Pancreas (tissue), 10 donors: Measurements from ENCODE around the gene DNAH12. TPM values are rescaled to one million over a fixed set of nuclear protein-coding genes. Genes with fewer than 3 reads are reported as not detected.

Source experiments
- ATAC-seq, 4 donors: fragments of 200-7000 bp; cut with Tn5 transposase; one replicate each; pipeline versions ENCODE4 v1.8.0 to v1.9.1; 2020; ENCODE audit warnings: mild to moderate bottlenecking in 4 of 4, moderate library complexity in 4 of 4
- DNase-seq, 6 donors: peaks; one replicate each; pipeline ENCODE4 v3.0.0-alpha.2; 2020
- FAIRE-seq: peaks from 2 replicates; lab custom pipeline; 2012; peaks lifted over from hg19 to GRCh38; lab: Jason Lieb, UNC
- H3K27ac ChIP-seq, 4 donors: fragments of 200-600 bp; sonication (generic); 1 replicate in 3 of 4; 2 replicates in 1 of 4; pipeline versions ENCODE4 v1.5.0 to v1.8.0; 2020
- H3K27me3 ChIP-seq, 4 donors: fragments of 200-600 bp; one replicate each; pipeline ENCODE4 v1.8.0; 2021
- H3K36me3 ChIP-seq, 3 donors: fragments of 200-600 bp; sonication (generic) in 1 of 3; one replicate each; pipeline versions ENCODE4 v1.5.0 to v1.8.0; 2020 to 2021
- H3K4me1 ChIP-seq, 3 donors: fragments of 200-600 bp; one replicate each; pipeline ENCODE4 v1.8.0; 2021
- H3K4me3 ChIP-seq, 4 donors: fragments of 200-600 bp; sonication (generic) in 2 of 4; one replicate each; pipeline versions ENCODE4 v1.5.0 to v1.8.0; 2020 to 2021
- H3K9me3 ChIP-seq, 4 donors: fragments of 200-600 bp; one replicate each; pipeline ENCODE4 v1.8.0; 2021
- WGBS, 2 donors: extraction: QIAGEN DNeasy Blood & Tissue Kit; methylation state at CpG; one replicate each; pipeline ENCODE4 v1.1.7; 2013; 5-methylcytosine and 5-hydroxymethylcytosine counted together
- intact Hi-C, 3 donors: fragments of 100-400 bp; cut with DNase I; formaldehyde crosslinking; loops; one replicate each; pipeline versions ENCODE4 v1.11.1 to v1.14.2; 2022
- polyA plus RNA-seq, 2 donors: library from polyadenylated mRNA; stranded (reverse); fragments of 200-250 nt; gene quantifications; one replicate each; pipeline ENCODE4 v1.2.3, GENCODE V29; 2013
- total RNA-seq, 6 donors: library from RNA; stranded (reverse); fragmentation: NEBNext Ultra II Directional in 4 of 6; extraction: Animal tissue kit (Norgen Biotek cat#: 25700) in 4 of 6; gene quantifications; one replicate each; pipeline versions ENCODE4 v1.2.1 to v1.2.4, GENCODE V29; 2021 to 2023
- TF ChIP-seq, protein P1 (sequence below), 4 donors: fragments of 200-600 bp; sonication (generic) in 3 of 4; IDR thresholded peaks; one replicate each; pipeline versions ENCODE4 v1.5.0 to v1.8.0; 2021; ENCODE audit warnings: antibody characterized with exemption in 4 of 4
- donor health status: healthy with polysubstance abuse.
- donor health status: DM: no; HTN: no; CAD: no; lungs with moderate emphysema.
- donor health status: DM: no; HTN: no; CAD: no.
- donor health status: control.
- donor health status: control.
- donor health status: Bipolar disorder and iron deficiency.
- donor health status: DM: yes; HTN: yes; CAD: no.
- donor health status: DM: no; HTN: no; CAD: no.
- donor health status: DM: no; HTN: no; CAD: no.
- donor health status: DM: yes; HTN: yes; CAD: no.

Gene DNAH12
- total and polyA plus RNA-seq, 8 donors, result 0.38 to 6.1 (median 0.90) TPM

DNA sequence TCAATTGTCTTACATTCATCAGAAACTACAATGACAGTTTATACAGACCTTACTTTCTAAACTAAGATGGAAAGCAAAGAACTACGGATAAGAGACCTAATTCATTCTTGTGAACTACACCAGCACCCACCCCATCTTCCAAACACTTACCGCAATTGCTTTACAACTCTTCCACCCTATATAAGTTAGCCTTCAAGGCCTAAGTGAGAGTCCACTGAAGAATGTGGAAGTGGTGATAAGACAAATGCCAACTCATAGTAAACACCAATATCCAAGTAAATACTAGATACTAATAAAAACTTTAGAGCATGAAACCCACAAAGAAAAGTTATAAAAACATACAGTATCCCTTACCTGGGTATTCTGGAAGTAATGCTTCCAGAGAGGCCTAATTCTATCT lies 39.4 kb upstream of the DNAH12 start:
- no peak overlapping the region for H3K27ac ChIP-seq

DNA sequence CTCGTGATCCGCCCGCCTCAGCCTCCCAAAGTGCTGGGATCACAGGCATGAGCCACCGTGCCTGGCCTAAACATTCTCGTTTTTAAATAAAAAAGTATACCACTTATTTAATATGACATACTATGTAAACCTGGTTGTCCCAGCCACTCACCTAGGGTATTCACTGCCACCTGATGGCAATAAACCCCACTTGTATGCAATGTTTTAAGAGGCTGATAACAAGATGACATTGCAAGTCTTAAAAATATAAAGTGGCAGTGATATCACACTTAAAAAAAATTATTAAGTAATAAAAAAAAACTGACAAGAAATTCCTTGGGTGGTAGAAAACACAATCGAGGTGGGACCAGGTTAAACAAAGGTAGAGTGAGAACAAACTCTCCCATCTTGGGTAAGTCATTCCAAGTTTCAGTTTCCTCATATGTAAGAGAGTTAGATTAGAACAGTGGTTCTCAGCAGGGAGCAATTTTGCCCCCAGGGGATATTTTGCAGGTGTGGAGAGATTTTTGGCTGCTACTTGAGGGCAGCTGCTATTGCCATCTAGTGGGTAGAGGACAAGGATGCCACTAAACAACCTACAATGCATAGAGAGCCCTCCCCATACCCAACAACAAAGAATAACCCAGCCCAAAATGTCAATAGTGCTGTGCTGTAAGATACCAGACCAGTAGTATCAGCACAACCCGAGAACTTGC lies 38.5 kb upstream of the DNAH12 start:
- FAIRE-seq (no peak), ATAC-seq (peak in 3 of 4 donors; percentile 44 to 66 (median 50)), DNase-seq (no peak)
- intact Hi-C loops, result no loop called here
- Histone ChIP-seq H3K4me1 (peaks cover 21 to 42% (median 38%) of the 10 kb centered on the region in 3 donors), H3K4me3 (no peak overlapping the region), H3K27me3 (no peaks in the 10 kb centered on the region), H3K9me3 (no peaks in the 10 kb centered on the region), H3K27ac (peak overlapping the region in 1 of 4 donors; percentile 11), H3K36me3 (peaks cover 0 to 6% (median 4%) of the 10 kb centered on the region in 3 donors)
- WGBS, 2 donors, result 70 to 75% methylated on average over 7 of the region's 7 CpGs
- TF ChIP-seq, protein P1, sequence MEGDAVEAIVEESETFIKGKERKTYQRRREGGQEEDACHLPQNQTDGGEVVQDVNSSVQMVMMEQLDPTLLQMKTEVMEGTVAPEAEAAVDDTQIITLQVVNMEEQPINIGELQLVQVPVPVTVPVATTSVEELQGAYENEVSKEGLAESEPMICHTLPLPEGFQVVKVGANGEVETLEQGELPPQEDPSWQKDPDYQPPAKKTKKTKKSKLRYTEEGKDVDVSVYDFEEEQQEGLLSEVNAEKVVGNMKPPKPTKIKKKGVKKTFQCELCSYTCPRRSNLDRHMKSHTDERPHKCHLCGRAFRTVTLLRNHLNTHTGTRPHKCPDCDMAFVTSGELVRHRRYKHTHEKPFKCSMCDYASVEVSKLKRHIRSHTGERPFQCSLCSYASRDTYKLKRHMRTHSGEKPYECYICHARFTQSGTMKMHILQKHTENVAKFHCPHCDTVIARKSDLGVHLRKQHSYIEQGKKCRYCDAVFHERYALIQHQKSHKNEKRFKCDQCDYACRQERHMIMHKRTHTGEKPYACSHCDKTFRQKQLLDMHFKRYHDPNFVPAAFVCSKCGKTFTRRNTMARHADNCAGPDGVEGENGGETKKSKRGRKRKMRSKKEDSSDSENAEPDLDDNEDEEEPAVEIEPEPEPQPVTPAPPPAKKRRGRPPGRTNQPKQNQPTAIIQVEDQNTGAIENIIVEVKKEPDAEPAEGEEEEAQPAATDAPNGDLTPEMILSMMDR (IDR thresholded peaks at IDR 0.05), result no peak

More for the DNA sequence above, 39.4 kb upstream of the DNAH12 start:
- 52 to 71% methylated on average over 2 of the region's 2 CpGs for WGBS, 2 donors
- H3K9me3 ChIP-seq, result no peaks in the 10 kb centered on the region
- peaks cover 0 to 6% (median 2%) of the 10 kb centered on the region in 3 donors for H3K36me3 ChIP-seq
- H3K4me3 ChIP-seq, result no peak overlapping the region
- DNase-seq (no peak), FAIRE-seq (no peak), ATAC-seq (no peak)
- intact Hi-C loops, result no loop called here
- no peaks in the 10 kb centered on the region for H3K27me3 ChIP-seq
- H3K4me1 ChIP-seq, result peaks cover 21 to 44% (median 44%) of the 10 kb centered on the region in 3 donors
- TF ChIP-seq, protein P1 (IDR thresholded peaks at IDR 0.05), result no peak

DNA sequence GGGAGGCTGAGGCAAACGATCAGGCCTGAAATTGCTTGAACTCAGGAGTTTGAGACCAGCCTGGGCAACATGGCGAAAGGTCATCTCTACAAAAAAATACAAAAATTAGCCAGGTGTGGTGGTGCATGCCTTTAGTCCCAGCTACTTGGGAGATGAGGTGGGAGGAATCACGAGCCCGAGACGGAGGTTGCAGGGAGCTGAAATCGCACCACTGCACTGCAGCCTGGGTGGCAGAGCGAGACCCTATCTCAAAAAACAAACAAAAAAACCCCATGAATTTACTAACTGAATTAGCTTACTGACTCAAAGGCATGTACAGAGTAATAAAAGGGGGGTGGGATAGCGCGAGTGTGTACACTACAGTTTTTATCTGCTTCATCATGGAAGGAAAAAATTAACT lies 33.7 kb upstream of the DNAH12 start:
- Histone ChIP-seq H3K4me1 (peaks cover 10 to 21% (median 21%) of the 10 kb centered on the region in 3 donors), H3K36me3 (peaks cover 0 to 22% (median 10%) of the 10 kb centered on the region in 3 donors), H3K9me3 (no peaks in the 10 kb centered on the region), H3K27me3 (no peaks in the 10 kb centered on the region), H3K4me3 (no peak overlapping the region), H3K27ac (no peak overlapping the region)
- intact Hi-C loops, result no loop called here
- ATAC-seq (no peak), DNase-seq (no peak), FAIRE-seq (no peak)
- TF ChIP-seq, protein P1 (IDR thresholded peaks at IDR 0.05), result no peak
- WGBS, 2 donors, result 81 to 82% methylated on average over 9 of the region's 9 CpGs

DNA sequence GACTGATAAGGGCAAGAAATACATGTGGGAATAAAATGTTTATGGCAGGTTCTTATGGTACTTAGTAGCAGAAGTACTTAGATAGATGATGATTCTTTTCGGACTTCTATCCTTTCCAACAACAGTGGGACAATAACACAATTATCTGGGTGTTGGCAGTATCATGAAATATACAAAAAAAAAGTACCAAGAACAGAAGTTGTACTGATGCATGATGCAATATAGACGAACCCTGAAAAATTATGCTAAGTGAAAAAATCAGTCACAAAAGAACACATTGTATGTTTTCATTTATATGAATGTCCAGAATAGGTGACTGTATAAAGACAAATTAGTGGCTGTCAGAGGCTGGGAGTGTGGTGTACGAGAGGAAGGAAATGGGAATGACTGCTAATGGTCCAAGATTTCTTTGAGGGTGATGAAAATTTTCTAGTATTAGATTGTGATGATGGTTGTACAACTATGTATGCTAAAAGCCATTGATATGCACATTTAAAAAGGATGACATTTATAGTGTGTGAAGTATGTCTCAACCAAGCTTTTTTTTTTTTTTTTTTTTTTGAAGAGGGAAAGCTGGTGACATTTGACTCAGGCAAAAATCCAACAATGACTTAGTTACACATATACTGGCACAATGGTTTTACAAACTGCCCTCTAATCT lies 32.0 kb upstream of the DNAH12 start:
- DNase-seq (no peak), ATAC-seq (no peak), FAIRE-seq (no peak)
- Histone ChIP-seq H3K4me3 (no peak overlapping the region), H3K27ac (no peak overlapping the region), H3K9me3 (no peaks in the 10 kb centered on the region), H3K4me1 (peaks cover 6 to 27% (median 22%) of the 10 kb centered on the region in 3 donors), H3K27me3 (no peaks in the 10 kb centered on the region), H3K36me3 (peaks cover 0 to 26% (median 10%) of the 10 kb centered on the region in 3 donors)
- WGBS, 2 donors, result 68 to 76% methylated on average over 3 of the region's 3 CpGs
- intact Hi-C loops, result no loop called here
- TF ChIP-seq, protein P1 (IDR thresholded peaks at IDR 0.05), result no peak
